ENCODE data around the gene NAPA.
A peak's percentile ranks its signal among the peaks of the same experiment; 100 is the strongest.

The NAPA gene

DNA sequence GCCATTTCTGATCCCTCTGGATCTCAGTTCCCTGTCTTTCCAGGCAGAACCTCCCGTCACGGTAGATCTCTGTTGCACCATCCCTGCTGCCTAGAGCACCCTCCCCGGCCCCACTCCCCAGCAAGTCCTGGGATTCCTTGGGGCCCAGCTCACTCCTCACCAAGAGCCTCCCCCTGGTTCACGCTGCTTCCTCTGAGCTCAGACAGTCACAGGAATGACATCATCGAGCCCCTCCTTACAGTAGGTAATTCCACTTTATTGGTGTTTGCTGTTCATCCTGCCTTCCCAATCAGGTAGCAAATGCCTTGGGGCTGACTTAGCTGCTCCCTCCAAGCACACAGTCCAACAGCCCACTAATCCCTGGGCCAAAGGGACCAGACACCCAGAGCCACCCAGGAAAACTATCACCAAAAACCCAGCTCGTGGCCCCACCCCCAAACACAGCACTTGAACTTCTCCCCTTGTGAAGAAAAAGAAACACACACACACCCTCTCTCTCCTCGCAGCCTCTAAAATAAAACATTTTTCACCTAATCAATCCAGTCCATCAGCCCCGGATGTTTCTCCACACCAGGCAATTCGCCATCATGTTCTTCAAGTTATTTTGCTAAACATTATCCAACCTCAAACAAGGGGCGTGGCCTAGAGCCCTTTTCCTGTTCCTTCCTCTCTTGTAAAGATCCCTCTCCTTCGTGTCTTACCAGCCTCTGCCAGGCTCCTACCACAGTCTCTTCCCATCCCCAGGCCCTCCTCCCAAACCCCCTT is 2.5 kb downstream of the NAPA start:
- TF ChIP-seq CTCF (IDR thresholded peaks at IDR 0.05; ENCODE audit: low read depth, low read length): no peak
- DNase-seq (ENCODE audit: extremely low read depth, low read depth): peak; percentile 27

- TF ChIP-seq CTCF (IDR thresholded peaks at IDR 0.05; ENCODE audit: low read depth, low read length): no peak
- DNase-seq (ENCODE audit: extremely low read depth, low read depth): no peak
These were observed 3.2 kb downstream of the NAPA start for GRCh38 chr19:47511681-47512080.

- DNase-seq (ENCODE audit: extremely low read depth, low read depth): no peak
- no peak for TF ChIP-seq CTCF (IDR thresholded peaks at IDR 0.05; ENCODE audit: low read depth, low read length)
These were observed 3.7 kb downstream of the NAPA start for GRCh38 chr19:47511128-47511517.

DNA sequence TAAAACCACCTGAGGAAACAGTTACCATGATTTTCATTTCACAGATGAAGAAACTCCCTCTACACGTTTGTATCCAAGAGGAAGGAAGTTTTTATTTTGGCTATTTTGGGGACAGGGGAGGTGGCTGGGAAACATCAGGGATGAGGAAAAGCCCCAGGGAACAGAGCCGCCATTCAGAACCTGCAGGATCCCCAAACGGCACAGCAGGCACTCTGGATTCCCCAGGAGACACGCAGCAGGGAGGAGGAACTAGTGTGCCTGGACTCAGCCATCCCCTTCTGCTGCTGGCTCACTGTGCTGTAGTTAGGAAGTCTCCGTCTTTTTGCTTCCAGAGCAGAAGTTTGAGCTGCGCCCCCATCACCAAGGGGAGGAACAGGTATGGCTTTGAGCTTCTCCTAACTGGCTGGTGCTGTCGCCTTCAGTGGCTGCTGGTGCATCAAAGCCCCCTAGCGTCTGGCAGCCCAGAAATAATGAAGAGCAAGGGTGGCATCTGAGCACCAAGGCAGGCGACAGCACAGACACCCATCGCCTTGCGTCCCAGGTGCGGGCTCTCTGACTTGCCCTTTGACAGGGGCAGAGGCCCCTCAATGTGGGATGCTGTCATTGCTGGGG is 4.2 kb downstream of the NAPA start:
- DNase-seq (ENCODE audit: extremely low read depth, low read depth): no peak
- no peak for TF ChIP-seq CTCF (IDR thresholded peaks at IDR 0.05; ENCODE audit: low read depth, low read length)

DNA sequence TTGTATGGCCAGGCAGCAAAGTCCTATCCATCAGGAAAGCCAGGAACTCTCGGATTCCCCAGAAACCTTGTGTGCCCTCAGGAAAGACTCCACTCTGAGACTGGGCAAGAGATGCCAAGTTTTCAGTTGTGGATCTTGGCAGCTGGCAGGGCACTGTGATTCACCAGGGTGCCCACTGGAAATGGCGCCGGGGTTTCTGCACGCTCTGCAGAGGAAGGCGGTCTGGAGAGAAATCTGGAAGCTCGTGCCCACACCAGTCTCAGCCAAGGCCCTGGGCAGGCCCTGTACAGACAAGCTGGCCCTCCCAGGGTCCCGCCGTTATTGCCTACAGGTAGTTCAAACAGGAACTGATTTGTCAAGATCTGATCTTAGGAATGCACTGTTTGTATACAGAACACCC is 4.9 kb downstream of the NAPA start:
- no peak for TF ChIP-seq CTCF (IDR thresholded peaks at IDR 0.05; ENCODE audit: low read depth, low read length)
- DNase-seq (ENCODE audit: extremely low read depth, low read depth): no peak

DNA sequence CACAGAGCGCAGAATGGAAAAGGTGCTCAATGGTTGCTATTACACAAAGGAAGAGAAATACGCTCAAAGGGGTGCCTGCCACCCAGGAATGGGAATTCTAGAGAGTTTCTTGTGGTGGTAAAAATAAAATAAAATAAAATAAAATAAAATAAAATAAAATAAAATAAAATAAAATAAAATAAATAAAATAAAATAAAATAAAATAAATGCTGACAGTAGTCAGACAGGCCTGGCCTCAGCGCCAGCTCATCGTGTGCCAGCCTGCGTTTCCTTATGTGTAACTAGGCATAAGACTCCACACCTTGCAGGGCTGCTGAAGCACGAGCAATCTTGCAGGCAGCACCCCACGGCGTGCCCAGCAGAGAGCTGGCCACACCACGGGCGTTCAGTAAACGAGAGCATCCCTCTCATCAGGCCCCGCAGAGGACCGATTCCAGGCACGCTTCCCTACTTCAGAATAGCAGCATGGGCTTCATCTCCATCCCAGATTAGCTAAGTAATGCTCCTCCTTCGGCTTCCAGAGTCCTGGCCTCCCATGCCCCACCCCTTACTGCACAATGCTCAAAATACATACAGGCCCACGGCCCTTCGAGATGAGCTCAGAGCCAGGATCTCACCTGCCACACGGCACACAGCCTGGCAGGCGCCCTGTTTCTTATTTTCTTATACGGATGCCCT is 5.6 kb downstream of the NAPA start:
- TF ChIP-seq CTCF (IDR thresholded peaks at IDR 0.05; ENCODE audit: low read depth, low read length): no peak
- no peak for DNase-seq (ENCODE audit: extremely low read depth, low read depth)

- TF ChIP-seq CTCF (IDR thresholded peaks at IDR 0.05; ENCODE audit: low read depth, low read length): no peak
- DNase-seq (ENCODE audit: extremely low read depth, low read depth): no peak
These were observed 6.1 kb downstream of the NAPA start for GRCh38 chr19:47508721-47509120.
